Lower leg skin (tissue), 3 donors: ENCODE data around the gene PAX4.

Experiments
- CTCF ChIP-seq, 3 donors: fragments of 450-650 bp; IDR thresholded peaks; one replicate each; pipeline ENCODE4 v1.5.1; 2016; ENCODE audit warnings: antibody characterized with exemption in 3 of 3, mild to moderate bottlenecking in 3 of 3, moderate library complexity in 2 of 3
- POLR2A ChIP-seq, 2 donors: fragments of 450-650 bp; IDR thresholded peaks; one replicate each; pipeline ENCODE4 v1.6.1; 2016 to 2017; ENCODE audit warnings: antibody characterized with exemption in 2 of 2, mild to moderate bottlenecking in 1 of 2, moderate library complexity in 1 of 2

GRCh38 chr7:127578711-127579275, 39.1 kb downstream of the PAX4 start:
- TF ChIP-seq CTCF (IDR thresholded peaks at IDR 0.05) (no peak), POLR2A (IDR thresholded peaks at IDR 0.05) (no peak)
